GM19395 (cell line): ENCODE results near the gene CLIC6.

Experiments
- ATAC-seq: cut with Tn5 transposase; IDR thresholded peaks from one replicate; pipeline ENCODE4 v1.9.1; 2021; ENCODE audit warnings: mild to moderate bottlenecking, moderate library complexity; ENCODE audit not compliant: unreplicated experiment

Gene CLIC6

GRCh38 chr21:34668803-34669148 is at the start of gene CLIC6:
TSS of gene CLIC6 (plus strand) at chr21:34668994. CDS start at chr21:34669389, 395 bp downstream.
- no peak for ATAC-seq

GRCh38 chr21:34619841-34620665 is 48.7 kb upstream of the CLIC6 start:
- no peak for ATAC-seq

DNA sequence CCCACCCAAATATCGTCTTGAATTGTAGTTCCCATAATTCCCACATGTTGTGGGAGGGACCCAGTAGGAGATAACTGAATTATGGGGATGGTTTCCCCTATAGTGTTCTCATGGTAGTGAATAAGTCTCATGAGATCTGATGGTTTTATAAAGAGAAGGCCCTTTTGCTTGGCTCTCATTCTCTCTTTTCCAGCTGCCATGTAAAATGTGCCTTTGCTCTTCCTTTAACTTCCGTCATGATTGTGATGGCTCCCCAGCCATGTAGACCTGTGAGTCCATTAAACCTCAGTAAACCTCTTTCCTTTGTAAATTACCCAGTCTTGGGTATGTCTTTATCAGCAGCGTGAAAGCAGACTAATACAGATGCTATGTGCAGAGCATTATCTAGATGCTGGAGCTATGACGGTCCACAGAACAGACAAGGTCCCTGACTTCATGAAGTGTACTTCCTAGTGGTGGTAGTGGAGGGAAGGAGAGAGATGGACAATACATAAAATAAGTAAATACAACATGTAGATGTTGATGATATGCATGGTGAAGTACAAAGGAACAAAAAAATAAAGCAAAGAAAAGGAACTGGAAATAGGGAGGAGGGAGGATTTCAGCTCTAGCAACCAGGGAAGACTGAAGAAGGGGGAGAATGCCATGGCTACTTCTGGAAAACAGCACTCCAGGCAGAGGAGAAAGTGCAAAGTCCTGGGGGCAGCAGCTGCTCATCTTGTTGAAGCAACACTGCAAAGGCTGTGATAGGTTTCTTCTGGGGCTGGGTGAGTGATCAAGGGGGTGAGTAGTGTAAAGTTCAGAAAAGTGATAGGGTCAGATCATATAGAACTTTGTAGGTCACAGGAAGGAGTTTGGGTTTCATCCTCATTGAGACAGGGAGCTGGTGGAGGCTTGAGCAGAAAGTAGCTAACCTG is 47.1 kb upstream of the CLIC6 start:
- ATAC-seq, result no peak

- no peak for ATAC-seq
Measured at GRCh38 chr21:34623516-34623915, 45.3 kb upstream of the CLIC6 start.

DNA sequence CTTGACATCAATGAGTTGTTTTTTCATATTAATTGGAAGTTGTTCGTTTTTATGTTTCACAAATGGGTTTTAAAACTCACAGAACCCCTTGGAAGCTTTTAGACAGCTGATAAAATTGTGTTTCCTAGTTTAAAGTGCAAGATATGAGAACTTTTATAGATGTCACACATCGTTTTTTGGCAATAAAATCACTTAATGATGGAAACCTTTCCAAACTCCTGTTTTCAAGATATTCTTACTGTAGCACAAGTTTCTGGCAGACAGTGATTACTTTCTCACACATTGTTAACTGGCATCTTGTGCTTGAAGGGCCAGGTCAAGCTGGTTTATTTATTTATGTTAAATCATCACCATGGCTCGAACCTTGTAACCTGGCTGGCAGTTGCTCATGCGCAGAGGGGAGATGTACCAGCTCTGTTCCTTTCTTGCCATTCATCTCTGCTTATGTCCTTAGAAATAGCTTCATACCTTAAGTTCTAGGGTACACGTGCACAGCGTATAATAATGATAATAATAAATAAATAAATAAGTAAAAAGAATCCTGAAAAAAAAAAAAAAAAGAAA is 43.7 kb upstream of the CLIC6 start:
- no peak for ATAC-seq

- ATAC-seq, result no peak
Measured at GRCh38 chr21:34626131-34626530, 42.7 kb upstream of the CLIC6 start.

- ATAC-seq, result peak; percentile 69
Measured at GRCh38 chr21:34630536-34631143, 38.2 kb upstream of the CLIC6 start.

DNA sequence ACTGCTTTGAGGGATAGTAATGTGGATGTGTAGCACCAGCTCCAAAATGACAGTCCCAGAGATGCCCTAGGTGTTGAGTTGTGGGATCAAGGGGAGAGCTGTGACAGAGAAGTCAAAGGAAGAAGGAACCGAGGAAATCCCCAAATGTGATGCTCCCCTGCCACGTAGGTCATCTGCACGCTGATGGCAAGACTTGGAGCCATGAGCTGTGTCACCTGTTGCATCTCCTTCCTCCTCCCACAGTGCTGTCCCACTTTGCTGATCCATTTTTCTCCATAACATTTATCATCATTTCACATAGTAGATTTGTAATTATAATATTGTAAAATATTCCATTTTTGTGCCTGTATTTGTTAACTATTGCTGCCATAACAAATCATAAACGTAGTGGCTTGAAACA is 36.3 kb upstream of the CLIC6 start:
- ATAC-seq, result no peak

GRCh38 chr21:34635307-34635706 is 33.5 kb upstream of the CLIC6 start:
- ATAC-seq, result no peak

GRCh38 chr21:34636961-34637360 is 31.8 kb upstream of the CLIC6 start:
- ATAC-seq, result no peak

DNA sequence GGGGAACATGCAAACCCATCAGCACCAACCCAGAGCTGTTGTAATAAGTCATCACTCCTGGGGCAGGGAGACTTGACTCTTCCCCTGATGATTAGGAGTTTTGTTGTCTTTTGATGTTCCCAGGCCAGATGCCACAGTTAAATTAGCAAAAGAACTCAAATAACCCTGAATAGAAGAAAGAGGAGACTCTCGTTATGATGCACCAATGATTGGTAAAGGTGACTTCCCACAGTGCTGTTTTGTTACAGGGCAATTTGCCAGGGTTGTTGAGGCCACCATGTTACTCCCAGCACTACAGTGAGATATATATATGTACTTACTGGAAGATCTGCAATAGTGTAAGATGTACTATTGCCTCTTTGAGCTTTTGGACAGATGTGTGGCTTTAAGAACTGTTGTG is 29.5 kb upstream of the CLIC6 start:
- no peak for ATAC-seq

- peak; percentile 56 for ATAC-seq
Measured at GRCh38 chr21:34639882-34640788, 28.7 kb upstream of the CLIC6 start.

DNA sequence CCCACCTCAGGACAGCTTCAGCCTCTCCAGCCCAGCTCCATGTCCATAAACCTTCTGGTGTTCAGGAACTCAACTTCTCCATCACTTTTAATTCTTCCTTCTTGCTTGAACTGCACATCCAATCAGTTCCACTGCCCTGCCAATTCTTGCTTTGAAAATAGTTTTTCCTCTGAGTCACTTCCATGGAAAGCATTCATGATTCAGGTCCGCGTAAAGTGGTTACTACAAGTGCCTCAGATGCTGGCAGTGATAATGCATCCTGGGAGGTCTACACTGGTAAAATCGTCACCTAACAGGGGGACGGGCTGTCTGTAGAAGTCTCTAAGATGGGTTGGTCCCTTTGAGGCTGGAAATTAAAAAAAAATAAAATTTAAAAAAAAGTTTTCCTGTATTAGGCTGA is 27.9 kb upstream of the CLIC6 start:
- ATAC-seq, result no peak

DNA sequence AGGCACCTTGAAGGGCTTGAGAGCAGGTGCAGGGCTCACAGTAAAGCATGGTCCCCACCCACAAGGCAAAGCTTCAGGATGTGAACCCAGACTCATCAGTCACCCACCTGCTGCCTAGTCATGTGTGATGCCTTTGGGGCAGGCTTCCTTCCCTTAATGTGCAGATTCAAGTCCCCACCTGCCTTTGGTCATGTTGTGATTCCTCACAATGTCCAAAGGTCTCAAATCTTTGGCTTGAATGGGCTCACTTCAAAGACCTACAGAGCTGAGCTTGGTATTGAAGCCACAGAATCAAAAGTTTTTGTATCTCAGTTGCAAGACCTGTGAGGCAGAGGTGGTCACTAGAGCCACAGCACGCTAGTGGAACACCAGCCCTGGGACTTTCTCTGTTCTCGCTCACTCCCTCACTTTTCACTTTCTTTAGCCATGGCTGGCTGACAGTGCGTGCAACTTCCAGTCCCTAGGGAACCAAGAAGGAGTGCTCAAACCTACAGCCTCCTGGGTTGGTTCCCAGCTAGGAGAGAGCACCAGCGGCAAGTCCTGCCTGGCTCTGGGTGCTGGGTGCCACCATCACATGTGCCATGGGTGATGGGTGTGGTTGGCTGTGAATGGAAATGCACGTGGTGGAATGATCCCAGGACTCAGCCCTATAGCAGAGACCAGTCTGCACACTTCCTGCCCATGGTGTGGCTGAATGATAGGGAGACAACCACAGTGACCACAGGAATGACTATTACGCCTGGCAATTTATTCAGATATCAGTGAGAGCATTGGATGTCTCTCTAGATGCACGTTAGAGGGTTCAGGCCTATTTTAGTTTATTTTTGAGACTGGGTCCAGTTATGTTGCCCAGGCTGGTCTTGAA is 26.4 kb upstream of the CLIC6 start:
- ATAC-seq, result peak; percentile 48

GRCh38 chr21:34644825-34645224 is 24.0 kb upstream of the CLIC6 start:
- no peak for ATAC-seq

DNA sequence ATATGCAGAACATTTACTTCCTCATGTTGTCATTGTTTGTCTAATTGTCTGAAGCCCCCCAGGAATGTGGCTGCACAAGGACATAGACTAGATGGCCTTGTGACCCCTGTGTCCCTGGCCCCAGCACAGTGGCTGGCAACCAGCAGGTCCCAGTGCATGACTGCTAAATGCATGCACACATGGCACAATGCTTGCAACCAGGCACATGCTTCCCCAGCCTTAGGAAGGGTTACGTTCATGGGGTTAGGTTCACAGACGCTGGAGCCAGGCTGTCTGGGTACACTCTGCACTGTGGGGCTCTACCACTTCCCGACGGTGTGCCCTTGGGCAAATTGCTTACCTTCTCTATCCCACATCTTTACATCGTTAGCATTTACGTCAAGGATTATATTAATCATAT is 21.2 kb upstream of the CLIC6 start:
- ATAC-seq, result no peak

DNA sequence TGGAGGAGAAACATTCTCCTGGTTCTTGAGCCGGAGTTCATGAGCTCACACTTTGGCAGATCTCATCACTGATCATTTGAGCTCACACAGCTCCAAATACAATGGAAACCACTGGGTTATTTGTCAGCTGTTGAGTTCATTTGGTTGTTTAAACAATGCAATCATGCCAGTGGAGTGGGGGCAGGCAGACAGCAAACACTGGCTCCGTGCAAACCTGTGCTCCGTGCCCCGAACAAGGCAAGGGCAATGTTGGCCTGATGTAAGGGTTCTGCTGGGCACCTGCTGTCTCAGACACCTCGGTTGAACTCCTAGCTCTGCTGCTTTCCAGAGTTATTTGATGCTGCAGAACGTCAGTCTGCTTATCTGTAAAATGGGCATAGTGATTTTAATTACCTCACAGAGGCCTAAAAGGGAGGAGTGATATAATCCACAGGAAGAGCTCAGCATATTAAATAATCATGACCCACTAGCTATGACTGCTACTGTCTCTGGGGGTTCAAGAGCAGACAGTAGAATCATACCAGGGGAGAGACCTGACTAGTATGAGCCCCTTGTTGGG is 20.0 kb upstream of the CLIC6 start:
- ATAC-seq, result no peak

DNA sequence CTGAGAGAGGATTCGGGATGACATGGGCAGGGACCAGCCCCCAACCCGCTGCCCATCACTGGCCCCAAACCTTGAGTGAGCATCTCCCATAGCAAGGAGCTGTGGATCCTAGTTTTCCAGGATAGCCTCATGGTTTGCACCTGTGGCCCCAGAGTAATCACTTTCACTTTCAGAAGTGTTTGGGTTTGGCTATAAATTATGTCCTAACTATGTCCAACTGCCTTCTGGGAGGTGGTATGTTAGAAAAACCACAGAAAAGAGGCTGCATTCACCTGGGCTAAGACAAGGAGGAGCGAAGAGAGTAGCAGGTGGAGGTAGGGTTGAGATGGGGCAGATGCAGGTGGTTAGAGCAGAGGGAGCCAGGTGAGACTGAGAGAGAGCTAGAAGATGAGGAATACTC is 19.4 kb upstream of the CLIC6 start:
- ATAC-seq, result no peak

DNA sequence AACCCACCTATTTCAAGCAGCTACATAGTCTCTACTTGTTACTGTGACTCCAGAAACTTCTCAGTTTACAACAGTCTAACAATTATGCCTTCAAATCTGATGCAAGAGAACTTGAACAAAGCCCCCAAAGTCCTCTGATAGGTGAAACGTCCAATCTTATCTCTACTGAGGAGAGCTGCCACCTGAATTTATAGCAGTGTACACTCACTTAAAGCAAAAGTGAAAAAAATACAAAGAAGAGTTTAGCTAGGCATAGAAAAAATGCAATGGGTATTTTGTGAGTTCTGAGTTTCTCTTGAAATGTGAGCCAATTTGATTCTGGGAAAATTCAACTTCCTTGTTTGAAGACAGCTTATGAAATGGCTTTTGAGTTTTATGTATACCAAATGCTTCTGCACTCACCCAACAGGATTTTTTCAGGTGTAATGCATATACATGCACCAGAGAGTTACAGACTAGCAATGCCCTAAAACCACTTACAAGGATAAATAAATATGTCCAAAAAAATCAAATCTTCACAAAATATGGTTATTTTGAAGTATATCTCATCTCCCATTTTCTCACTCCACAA is 17.8 kb upstream of the CLIC6 start:
- no peak for ATAC-seq
